Endometrial microvascular endothelial cells (primary cell): ENCODE results near the gene SMIM44. TPM values are rescaled to one million over a fixed set of nuclear protein-coding genes. Genes with fewer than 3 reads are reported as not detected.
"Not testable (repeated sequence)": the region's sequence is repeated elsewhere in the genome, so short reads cannot be mapped to it uniquely, and the experiment has no call there.

Source experiments
- in situ Hi-C: cut with HindIII; loops from 2 replicates; pipeline ENCODE4 v1.10.0; 2017; ENCODE audit warnings: low sequenced_read_pairs, low pct_unique_long_range_greater_than_20kb; ENCODE audit errors: inconsistent ontology term
- total RNA-seq: library from RNA; depleted of rRNA; stranded (reverse); fragments of >200 nt; gene quantifications from one replicate; pipeline ENCODE4 v1.2.3, GENCODE V29; 2015; ENCODE audit errors: inconsistent ontology term

SMIM44 gene
- total RNA-seq, 1 donor from 2014 or later = not detected

DNA sequence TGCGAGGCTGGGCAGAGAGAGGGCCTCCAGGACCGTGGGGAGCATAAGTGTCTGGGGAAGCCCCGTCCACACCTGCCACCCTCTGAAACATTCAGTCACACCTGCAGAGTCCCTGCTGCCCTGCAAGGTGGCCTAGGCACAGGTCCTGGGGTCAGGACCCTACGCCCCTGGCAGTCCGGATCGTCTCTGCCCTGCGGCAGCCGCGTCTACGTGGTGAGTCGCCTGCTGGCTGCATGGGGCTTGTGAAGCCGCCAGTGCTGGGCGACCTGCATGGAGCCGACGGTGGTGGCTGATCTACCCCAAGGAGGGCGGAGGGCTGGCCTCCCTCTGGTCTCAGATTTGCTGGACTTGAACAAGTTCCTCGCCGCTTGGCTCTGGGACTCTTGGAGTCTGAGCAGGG, 35.9 kb upstream of the SMIM44 start:
- in situ Hi-C loops = no loop called here

DNA sequence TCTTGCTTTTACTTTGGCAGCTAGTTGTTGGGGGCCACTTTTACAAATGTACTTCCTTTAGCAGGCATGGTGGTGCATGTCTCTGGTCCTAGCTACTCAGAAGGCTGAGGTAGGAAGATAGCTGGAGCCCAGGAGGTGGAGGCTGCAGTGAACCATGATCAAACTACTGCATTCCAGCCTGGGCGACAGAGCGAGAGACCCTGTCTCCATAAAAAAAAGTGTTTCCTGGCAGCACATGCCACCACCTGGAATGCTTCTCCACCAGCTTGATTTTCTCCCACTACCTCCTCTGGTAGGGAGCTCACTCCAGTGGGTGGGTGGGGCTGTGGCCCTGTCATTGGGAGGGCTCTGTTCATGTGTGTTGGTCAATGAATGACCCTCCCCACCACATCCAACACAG, 35.4 kb upstream of the SMIM44 start:
- in situ Hi-C loops = no loop called here

DNA sequence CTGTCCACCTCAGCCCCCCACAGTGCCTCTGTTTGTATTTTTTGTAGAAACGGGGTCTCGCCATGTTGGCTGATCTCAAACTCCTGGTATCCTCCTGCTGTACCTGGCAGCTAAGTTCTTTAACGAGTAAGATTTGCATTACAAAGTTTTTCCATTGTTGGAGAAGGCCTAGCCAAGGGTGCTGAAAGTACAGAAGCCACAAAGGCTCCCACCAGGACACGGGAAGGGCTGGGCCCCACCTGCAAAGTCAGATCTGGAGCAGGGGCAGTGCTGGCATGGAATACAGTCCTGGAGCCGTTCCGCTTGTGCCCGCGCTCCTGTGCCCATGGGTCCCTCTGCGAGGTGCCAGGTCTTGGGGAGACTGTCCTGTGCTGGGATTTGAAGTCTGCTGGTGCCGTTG, 35.0 kb upstream of the SMIM44 start:
- in situ Hi-C loops = no loop called here

DNA sequence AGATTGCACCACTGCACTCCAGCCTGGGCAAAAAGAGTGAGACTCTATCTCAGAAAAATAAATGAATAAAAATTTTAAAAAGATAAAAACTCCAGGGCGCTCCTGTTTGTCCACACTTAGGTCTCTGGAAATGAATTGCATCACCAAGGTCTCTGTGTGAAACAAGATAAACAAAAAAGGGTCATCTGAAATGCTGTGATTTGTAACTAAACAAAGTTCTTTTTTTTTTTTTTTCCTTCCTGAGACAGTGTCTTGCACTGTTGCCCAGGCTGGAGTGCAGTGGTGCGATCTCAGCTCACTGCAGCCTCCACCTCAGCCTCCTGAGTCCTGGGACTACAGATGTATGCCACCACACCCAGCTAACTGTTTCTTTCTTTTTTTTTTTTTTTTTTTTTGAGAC, 34.4 kb upstream of the SMIM44 start:
- in situ Hi-C loops = no loop called here

DNA sequence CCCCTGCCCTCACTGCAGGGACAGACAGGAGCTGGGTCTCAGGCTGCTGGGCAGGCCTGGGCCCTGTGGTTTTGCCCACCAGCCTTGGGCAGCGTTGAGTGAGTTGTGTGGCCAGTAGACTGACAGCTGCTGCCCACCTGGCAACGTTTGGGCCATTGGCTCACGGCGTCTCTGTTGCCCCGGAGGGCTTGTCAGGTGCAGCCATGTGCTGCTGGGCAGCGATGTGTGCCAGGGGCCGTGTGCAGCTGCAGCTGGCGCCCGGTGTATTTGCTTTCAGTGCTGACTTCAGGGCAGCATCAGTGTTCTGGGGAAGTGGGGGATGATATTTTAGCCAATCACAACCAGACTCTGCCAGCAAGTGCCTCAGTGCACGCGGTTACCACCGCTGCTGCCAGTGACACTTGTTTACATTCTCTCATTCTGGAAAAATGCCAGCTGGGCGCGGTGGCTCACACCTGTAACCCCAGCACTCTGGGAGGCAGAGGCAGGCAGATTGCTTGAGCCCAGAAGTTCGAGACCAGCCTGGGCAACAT, 33.5 kb upstream of the SMIM44 start:
- in situ Hi-C loops = no loop called here

DNA sequence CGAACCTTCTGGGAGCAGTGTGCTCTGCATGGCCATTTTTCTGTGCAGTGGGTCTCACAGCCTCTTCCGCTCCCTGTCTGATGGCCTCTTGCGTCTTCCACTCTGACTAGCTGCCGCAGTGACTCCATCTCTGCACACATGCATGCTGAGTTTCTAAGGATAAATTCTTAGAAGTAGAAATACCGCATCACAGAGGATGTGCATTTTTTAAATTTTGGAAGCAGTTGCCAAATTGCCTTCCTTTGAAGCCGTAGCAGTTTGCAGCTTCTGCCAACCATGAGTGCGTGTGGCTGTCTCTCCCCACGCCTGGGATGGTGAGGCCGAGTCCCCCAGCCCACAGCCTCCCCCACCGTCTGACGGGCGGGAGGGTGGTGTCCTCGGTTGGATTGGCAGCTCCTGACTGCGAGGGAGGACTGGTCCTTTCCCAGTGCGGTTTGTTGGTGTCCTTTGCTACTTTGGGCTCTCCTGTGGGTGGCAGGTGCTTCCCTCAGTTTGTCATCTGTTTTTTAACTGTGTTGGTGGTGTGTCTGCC, 32.7 kb upstream of the SMIM44 start:
- in situ Hi-C loops = no loop called here

DNA sequence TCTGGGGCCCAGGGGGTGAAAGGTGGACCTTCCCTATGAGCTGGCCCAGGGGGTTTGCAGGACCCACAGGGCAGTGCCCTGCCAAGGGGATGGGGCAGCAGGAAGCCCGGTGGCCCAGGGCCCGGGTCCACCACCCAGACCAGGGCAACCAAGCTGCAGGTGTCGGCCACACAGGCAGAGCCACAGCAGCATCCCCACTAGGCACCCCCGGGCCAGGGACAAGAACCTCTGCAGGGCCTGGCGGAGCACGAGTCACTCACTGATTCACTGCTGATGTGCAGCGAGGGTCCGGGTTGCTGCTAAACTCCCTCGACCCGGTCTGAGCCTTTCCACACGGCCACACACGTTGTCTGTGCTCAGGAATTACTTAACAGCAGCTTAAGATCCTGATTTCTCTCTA, 31.7 kb upstream of the SMIM44 start:
- in situ Hi-C loops = no loop called here

DNA sequence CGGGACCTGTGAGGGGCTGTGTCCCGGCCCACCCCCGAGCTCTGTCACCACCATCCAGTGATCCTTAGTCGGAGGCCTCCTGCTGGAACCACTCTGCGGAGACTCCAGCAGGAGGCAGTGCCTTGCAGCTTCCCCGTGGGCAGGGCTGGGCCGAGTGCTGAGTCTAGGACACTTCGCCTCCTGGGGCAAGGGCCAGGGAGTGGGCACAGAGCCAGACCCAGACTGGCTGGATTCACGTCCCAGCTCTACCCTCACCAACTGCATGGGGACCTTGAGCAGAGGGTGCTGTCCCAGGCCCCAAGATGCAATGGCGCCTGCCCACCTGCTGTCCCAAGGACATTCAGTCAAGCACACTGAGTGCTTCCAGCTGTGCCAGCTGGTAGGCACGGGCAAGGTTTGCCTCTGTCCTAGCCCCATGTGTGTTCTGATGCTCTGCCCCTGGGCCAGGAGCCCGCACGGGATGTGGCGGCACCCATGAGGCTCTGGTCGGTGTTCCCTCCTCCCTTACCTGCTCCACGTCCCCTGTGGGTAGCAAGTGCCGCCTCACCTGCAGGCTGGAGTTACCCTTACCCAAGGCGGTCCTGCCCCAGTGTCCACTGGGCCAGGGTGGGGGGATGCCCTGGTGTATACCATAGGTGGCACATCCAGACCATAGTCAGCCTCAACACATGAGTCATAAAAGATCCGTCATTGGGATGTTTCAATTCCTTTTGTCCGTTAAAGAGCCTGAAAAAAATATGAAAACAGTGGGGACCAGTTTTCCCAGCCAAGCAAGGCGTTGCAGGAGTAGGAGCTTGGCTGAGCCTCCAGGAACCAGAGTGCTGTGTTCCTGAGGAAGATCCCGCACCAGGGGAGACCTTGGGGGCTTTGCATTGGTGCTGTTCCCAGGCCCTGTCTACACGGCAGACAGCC, 30.2 kb upstream of the SMIM44 start:
- in situ Hi-C loops = no loop called here

DNA sequence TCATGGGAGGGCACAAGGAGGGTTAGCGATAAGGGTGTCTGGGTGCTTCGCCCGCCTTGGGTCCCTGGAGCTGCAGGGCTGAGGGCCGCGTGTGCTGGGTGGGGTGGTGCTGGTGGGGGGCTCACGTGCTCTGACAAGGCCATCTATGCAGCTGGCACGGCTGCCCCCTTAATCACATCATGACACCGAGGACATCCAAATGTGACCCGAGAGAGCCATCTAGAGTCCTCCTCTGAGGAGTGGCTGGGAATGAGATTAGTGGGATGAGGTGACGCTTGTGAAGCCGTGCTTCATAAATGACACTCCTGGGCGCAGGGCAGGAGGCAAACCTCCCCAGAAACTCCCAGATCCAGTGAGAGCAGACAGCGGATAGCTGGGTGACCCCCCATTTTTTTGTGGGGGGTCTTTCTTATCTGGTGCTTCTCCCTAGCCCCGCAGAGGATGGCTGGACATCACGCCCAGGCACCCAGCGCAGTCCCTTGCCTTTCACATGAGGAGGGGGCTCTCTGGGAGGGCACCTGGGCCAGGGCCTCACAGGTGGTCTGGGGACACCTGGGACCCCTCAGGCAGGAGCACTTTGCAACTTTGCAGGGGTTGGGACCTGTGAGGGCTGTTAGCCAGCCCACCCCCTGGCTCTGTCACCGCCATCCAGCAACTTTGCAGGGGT, 29.5 kb upstream of the SMIM44 start:
- in situ Hi-C loops = no loop called here

DNA sequence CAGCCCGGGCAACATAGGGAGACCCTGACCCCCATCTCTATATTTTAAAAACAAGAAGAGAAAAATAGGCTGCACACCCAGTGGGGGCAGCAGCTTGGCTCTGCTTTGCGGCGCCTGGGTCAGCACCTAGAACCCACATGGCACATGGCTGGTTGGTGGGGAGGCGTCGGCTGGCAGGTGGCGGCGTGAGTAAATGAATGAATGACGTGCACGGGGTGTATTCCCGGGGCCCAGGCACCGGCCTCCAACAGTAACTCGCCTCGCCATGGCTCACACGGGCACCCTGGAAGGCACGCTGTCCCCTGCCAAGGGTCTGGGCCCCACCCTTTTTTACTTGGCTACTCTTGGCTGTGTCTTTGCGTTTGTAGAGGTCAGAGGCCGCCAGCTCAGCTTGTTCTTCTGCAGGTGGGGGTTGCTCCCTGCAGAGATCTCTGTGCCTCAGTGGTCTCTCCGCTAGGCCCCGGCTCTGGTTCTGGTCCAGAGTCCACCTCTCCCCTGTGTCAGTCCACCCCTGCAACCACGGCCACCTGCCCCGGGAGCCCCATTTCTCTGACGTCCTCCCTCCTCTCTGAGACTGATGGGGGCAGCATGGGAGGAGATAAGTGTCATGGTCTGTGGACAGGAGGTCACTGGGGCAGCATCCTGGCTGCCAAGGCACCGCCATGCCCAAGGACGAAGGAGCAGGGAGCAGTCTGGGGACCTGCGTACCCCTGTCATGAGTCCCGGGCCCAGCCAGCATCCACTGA, 28.4 kb upstream of the SMIM44 start:
- in situ Hi-C loops = no loop called here

DNA sequence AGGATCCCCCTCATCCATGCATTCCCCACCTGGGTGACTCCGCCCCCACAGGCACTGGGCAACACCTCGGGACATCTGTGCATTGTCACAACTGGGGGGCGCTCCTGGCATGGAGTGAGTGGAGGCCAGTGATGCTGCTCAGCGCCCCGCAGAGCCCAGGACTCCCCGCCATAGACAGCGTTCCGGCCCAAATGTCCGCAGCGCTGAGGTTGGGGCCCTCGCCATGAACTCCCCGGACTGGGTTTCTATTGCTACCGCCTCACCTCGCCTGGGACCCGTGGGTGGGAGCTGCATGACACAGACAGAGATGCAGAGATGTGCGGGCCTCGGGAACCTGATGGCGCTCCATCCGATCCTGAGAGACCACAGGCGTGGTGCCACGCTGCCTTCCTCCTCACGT, 27.5 kb upstream of the SMIM44 start:
- in situ Hi-C loops = no loop called here

DNA sequence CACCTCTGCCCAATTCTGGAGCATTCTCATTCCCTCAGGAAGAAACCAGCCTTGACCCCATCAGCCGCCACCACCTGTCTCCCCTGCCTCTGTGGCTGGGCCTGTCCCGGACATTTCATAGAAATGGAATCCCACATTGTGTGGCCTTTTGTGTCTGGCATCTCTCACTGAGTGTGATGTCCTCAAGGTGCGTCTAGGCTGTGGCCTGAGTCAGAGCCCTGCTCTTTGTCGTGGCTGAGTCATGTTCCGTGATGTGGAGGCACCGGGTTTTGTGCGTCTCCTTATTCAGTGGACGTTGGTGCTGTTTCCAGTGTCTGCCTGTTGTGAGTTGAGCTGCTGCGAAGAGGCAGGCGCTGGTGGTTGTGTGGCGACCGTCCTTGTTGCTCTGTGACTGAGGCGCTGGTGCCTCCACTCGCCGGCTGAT, 26.3 kb upstream of the SMIM44 start:
- in situ Hi-C loops = no loop called here

DNA sequence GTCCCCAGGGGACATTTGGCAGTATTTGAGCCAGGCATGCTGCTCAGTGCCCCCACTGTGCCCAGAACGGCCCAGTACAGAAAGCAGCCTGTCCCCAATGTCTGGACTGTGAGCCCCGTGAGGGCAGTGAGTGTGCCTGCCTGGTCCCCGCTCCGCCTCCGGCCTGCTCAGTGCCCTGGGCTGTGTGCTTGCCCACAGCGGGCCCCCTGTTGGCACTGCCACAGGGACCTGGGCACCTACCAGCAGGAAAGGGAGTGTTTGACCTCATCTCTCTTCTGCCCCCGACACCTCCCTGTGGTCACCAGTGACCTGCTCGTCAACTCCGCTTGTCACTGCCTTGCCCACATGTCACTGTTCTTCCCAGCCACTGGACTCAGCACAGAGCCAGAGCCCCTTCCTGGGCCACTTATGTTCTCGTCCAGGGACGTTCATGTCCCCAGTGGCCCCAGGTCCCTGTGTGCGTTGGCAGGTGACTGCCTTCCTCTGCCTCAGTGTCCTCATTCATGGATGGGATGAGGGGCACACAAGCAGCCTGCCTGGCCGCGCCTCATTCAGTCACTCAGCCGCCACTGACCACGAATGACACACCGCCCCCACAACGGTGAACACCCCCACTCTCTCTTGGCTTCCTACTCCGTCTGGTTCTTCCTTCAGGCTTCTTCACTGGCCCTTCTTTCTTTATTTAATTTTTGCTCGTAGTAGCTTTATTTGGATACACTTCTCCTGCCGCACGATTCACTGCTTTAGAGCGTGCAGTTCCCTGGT, 25.7 kb upstream of the SMIM44 start:
- in situ Hi-C loops = no loop called here

DNA sequence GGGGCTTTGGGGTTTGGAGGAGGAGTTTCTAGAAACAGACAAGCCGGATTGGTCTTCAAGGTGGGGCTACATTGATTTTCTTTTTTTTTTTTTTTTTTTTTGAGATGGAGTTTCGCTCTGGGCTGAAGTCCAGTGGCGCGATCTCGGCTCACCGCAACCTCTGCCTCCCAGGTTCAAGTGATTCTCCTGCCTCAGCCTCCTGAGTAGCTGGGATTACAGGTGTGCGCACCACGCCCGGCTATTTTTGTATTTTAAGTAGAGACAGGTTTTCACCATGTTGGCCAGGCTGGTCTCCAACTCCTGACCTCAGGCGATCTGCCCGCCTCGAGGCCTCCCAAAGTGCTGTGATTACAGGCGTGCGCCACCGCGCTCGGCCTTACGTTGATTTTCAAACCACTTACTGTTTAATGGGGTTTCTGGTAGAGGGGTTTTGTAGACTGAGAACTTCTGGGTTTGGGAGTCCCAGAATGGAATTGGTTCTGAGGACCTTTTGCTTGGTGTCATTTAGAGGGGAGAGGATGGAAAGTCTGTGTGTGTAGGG, 24.9 kb upstream of the SMIM44 start:
- in situ Hi-C loops = not testable (repeated sequence)

DNA sequence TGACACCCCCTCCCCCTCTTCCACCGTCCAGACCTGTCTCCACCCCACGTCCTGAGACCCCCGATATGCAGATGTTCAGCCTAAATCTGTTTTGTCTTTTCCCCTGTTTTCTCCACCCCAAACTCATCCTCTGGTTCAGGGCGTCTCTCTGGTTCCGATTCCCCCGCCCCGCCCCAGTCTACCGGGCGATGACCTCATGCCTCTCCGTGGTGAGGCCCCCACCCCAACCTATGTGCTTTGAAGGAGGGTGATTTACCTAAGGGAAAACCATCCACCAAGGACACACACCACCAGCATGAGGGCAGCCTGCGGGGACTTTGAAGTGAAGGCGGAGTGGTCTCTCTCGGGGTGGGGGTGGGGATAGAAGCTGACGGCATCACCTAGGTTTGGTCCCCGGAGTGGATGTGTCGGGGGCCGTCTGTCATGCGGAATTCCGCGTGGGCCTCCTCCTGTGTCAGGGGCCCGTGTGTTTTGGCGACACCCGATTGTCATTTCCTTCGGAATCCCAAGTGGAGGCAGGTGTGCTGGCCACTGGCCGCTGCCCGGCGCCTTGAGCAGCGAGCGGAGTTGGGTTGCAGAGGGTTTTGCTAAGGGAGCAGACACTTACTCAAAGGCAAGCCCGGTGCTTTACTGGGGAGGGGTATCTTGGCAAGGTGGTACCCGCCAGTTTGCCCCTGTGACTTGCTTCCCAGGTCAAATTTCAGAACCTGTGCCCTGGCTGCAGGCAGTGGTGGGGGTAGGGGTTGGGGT, 24.3 kb upstream of the SMIM44 start:
- in situ Hi-C loops = no loop called here

DNA sequence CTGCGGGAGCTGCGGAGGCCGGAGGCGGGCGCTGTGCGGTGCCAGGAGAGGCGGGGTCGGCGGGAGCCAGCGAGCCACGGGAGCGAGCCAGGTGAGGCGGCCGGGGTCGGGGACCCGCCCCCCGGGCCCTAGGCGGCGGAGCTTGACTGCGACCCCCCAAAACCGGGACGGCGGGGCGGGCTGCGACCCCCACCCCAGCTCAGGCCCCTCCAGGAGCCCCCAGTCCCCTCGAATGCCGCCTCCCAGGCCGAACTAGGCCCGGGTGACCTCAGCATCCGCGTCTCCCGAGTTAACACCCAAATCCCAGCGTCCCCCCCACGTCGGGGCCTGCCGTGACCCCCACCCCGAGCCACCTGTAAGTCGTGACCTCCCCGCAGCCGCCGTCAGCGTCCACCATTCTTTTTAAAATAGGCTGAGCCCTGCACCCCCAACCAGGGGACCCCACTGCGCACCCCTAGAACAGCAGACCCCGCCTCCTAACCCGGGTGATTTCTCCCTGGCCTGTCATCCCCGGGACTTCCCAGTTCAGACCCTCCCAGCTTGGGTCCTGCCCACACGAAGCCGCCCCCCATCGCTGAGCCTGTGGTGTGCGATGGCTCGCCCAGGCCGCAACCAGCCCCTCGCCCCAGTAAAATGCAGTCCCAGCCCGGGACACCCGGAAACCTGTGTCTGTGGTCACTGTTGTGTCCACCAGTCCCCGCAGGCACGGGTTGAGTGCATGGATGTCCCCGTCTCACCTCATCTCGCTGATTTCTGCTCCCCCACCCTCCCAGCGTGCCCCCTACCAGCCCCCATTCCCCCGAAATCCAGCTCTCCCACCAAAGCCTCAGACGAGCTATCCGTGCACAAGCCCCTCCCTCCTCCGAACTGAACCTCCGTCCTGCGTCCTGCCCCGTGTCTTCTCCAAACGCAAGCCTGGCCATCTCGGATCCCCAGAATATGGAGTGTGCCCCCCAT, 23.4 kb upstream of the SMIM44 start:
- in situ Hi-C loops = no loop called here
